HG03196 (cell line): ENCODE measurements around the gene GAREM2.

Source experiments
- ATAC-seq: cut with Tn5 transposase; IDR thresholded peaks from one replicate; pipeline ENCODE4 v1.9.1; 2021; ENCODE audit not compliant: unreplicated experiment

GAREM2 gene

DNA sequence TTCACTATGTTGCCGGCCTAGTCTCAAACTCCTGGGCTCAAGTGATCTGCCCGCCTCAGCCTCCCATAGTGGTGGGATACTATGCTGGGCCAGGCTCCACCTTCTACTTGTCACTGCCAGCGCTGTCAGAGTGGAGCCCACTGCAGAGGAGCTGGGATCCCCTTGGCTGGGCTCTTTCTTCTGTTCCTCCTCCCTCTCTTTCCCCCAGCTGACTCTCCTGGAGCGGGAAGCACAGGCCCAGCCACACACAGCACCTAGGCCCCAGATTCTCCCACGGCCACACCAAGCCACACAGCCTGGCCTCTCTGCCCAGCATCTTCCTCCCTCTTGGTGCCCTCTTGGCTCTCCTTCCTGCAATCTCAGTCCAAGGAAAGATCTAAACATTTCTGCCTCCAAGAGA is 3.7 kb upstream of the GAREM2 start:
- no peak for ATAC-seq

GRCh38 chr2:26169681-26170414 is 3.0 kb upstream of the GAREM2 start:
- ATAC-seq, result no peak

- no peak for ATAC-seq
Measured at GRCh38 chr2:26170795-26171194, 2.1 kb upstream of the GAREM2 start.

DNA sequence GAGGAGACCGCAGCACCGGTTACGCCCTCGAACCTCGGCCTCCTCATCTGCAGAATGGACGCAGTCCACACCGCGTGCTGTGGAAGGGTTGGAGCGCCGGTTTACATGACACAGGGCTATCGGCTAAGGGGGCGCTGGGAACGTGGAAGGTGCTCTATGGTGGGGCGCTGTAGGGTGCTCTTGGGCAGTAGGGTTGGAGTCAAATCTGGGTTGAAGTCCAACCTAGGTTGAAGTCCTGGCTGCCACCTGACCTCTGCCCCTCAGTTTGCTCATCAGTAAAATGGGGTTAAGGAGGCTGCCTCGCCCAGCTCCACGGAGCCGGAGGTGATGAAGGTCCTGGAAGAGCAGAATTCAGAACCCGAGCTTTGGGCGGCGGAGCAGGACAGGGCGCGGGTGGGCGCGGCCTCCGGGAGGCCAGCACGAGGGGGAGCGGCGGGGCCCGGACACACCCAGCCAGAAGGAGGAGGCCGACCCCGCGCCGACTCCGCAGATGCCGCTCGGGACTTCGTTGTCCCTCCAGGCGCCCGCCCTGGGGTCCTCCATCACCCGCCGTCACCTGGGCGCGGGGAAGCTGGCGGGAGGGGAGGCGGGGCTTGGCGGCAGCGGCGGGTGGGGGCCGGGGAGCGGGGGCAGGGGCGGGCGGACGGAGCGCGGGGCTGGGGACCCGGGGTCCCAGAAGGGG is 558 bp upstream of the GAREM2 start:
- no peak for ATAC-seq

- ATAC-seq, result no peak
Measured at GRCh38 chr2:26173776-26174482, 1.0 kb downstream of the GAREM2 start.

DNA sequence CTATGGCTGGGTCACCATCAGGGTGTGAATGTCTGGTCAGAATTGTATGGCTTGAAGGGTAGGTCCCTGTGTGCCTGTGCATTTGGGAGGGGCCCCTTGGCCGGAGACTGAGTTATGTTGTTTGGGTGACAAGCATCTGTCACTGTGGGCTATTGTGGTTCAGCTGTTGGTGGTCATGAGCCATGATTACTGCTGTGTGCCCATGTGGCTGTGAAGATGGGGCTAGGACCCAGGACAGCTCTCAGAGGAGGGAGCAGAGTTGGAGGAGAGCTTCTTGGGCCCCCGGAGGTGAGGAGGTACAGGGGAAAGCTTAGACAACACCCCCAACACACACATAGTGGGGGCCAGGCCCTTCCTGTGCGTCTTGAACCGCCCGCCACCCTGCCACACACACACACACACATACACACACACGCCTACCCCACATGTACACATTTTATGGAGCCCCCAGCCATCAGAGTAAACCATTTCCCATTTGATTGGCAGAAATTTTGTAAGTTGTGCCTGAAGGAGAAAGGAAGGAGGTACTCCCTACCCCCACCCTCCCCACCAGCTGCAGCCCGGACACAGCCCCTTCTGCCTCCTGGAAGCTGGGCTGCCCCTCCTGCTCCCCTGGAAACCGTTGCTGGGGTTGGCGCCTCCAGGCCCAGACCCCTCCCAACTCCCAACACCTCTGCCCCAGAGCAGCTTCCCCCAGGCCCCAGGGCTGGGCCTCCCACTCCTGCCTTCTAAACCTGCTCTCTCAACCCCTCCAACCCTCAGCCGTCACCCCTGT is 2.0 kb downstream of the GAREM2 start:
- no peak for ATAC-seq

- ATAC-seq, result no peak
Measured at GRCh38 chr2:26175466-26176278, 2.8 kb downstream of the GAREM2 start.

- no peak for ATAC-seq
Measured at GRCh38 chr2:26176279-26176615, 3.4 kb downstream of the GAREM2 start.

DNA sequence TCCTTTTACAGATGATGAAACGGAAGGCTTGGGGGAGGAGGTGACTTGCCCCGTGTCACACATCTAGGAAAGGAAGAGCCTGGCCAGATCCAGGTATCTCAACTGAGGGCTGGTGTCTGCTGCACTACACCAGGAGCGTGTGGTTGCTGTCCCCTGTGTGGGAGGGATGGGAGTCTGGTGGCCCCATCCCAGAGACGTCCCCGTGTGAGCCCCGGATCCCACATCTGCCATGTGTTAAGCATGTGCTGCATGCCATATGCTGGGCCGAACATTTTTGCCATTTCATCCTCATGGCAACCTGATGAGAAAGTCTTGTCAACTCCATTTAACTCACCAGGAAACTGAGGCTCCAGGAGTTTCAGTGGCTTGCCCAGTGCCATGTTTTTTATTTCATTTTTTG is 4.2 kb downstream of the GAREM2 start:
- no peak for ATAC-seq

DNA sequence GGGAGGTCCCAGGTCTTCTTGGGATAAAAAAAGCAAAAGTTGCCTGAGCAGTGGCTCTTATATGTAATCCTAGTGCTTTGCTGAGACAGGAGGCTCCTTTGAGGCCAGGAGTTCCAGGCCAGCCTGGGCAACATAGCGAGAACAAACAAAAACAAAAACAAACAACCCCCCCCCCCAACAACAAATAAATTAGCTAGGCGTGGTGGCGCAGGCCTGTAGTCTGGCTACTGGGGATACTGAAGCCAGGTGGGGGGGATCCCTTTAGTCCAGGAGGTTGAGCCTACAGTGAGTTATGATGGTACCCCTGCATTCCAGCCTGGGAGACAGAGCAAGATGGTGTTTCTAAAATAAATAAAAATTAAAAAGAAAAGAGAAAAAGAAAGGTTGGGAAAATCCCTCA is 5.4 kb downstream of the GAREM2 start:
- ATAC-seq, result no peak

DNA sequence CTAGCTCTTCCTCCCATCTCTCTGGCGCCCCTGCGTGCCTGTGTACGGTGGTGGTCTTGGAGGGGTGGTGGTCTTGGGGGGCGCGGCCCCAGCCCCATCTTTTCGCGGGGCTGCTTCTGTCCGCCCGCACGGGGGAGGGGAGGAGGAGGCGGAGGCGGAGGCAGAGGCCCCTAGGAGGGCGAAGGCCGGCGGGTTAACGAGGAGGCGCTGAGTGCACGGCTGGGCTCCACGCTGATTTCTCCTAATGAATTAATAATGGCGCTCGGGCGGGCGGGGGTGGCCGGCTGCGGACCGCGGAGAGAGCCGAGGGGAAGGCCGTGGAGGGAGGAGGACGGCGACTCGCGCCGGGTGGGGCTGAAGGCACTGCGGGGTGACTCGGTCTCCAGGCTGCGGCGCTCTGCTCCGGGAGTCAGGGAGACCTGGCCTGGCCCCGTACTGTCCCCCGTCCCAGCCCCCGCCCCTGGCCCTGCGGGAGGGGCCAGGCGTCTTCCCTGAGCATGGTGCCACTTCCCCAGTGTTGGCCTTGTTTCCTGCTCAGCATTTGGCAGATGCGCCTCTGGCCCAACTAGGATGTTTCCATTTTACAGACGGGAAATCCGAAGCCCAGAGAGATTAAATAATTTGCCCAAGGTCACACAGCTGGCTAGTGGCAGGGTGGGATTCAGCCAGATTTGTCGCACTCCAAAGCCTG is 6.0 kb downstream of the GAREM2 start:
- ATAC-seq, result no peak

- ATAC-seq, result no peak
Measured at GRCh38 chr2:26179446-26179913, 6.6 kb downstream of the GAREM2 start.

- ATAC-seq, result no peak
Measured at GRCh38 chr2:26182441-26182840, 9.6 kb downstream of the GAREM2 start.

- no peak for ATAC-seq
Measured at GRCh38 chr2:26182887-26183630, 10.2 kb downstream of the GAREM2 start.

DNA sequence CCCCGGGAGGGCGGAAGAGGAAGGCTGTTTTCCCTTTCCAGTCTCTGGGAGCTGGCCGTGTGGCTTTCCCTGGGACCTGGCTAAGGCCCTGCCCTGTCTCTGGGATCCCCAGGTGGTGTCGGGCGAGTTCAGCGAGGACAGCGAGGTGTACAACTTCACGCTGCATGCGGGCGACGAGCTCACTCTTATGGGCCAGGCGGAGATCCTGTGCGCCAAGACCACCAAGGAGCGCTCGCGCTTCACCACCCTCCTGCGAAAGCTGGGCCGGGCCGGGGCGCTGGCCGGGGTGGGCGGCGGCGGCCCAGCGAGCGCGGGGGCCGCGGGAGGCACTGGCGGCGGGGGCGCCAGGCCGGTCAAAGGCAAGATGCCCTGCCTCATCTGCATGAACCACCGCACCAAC is 11.2 kb downstream of the GAREM2 start:
- no peak for ATAC-seq

DNA sequence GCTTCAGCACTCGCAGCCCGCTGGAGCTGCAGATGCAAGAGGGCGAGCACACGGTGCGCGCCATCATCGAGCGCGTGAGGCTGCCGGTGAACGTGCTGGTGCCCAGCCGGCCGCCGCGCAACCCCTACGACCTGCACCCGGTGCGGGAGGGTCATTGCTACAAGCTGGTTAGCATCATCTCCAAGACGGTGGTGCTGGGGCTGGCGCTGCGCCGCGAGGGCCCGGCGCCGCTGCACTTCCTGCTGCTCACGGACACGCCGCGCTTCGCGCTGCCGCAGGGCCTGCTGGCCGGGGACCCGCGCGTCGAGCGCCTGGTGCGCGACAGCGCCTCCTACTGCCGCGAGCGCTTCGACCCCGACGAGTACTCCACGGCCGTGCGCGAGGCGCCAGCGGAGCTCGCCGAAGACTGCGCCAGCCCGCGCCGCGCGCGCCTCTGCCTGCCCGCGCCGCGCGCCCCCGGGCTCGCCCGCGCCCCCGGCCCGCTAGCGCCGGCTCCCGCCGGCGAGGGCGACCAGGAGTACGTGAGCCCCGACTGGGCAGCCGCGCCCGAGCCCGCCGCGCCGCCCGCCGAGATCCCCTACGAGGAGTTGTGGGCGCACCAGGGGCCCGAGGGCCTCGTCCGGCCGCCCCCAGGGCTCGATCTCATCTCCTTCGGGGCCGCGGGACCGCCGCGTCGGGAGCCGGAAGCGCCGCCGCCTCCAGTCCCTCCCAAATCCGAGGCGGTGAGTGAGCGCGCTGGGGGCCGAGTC is 11.8 kb downstream of the GAREM2 start:
- ATAC-seq, result peak; percentile 65

DNA sequence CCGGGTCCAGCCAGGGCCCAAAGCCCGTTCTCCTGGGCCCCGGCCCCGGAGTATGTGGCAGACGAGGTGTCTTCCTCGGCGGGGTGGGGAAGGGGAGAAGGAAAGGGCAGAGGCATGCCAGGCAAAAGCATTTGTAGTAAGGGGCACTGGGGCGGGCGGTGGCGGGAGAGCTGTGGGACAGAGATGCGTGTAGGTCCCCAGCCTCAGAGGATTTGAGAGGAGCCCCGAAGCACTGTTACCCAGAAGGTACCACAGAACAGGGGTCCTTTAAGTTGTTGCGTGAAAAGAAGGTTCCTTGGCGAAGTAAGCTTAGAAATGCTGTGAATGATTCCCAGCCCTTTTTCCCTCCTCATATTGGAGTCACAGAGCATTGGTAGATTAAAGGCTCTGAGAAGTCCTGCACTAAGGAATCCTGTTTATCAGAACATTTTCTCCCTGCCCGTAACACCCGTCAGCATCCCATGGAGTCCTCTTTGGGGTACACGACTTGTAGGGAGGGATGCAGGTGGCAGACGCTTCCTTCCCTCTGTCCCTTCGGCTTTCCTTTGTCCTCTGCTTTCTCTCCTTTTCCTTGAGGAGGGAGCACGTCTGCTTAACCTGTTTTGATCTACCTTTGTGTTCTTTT is 12.5 kb downstream of the GAREM2 start:
- ATAC-seq, result no peak
